Stimulated activated naive CD8-positive, alpha-beta T cell treated with anti-CD3 and anti-CD28 coated beads, Interleukin-15, amount 100 ng/mL, for 72 hours (primary cell): ENCODE measurements around the gene AK1.

ENCODE experiments used
- ATAC-seq: fragments of 150-1000 bp; cut with Tn5 transposase; 2 replicates; pipeline ENCODE4 v1.10.0; 2021; ENCODE audit warnings: mild to moderate bottlenecking, moderate library complexity
- DNase-seq, 2 donors: peaks; one replicate each; pipeline ENCODE4 v3.0.0; 2021 to 2022
- H3K27ac Mint-ChIP-seq, 2 donors: one replicate each; pipeline ENCODE4 v1.8.0; 2022; ENCODE audit warnings: mild to moderate bottlenecking in 2 of 2, mixed read lengths in 2 of 2, moderate library complexity in 2 of 2
- H3K27me3 Mint-ChIP-seq: one replicate; pipeline ENCODE4 v1.8.0; 2022; ENCODE audit warnings: mixed read lengths
- H3K4me1 Mint-ChIP-seq: one replicate; pipeline ENCODE4 v1.8.0; 2022; ENCODE audit warnings: mild to moderate bottlenecking, mixed read lengths
- H3K4me3 Mint-ChIP-seq, 2 donors: one replicate each; pipeline ENCODE4 v1.8.0; 2022; ENCODE audit warnings: mild to moderate bottlenecking in 2 of 2, mixed read lengths in 2 of 2, moderate library complexity in 1 of 2
- H3K9me3 Mint-ChIP-seq, 2 donors: one replicate each; pipeline ENCODE4 v1.8.0; 2022; ENCODE audit warnings: mixed read lengths in 2 of 2

Gene AK1

DNA sequence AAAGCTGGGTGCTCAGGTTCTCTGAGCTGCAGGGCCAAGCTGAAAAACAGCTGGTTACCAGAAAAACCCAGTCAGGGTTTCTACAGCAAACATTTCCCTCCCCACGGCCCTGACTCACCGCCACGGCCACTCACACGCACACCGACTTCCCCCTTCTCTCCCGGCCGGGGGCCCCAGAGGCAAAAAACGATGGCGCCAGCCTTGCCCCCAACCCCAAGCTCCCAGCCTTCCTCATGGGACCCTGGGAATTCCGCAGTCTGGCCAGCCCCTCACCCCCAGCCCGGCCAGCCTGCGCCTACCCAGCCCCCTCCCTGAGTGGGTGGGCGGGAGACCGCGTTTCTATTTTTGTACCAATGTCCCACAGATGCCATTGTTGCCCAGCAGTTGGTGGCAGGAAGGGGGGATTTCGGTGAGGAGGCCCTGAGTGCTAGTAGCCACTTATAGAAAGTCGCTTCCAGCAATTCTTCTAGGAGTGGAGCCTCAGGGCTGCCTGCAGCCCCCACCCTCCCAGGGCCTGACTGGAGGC is 41.4 kb downstream of the AK1 start:
- DNase-seq = no peak
- no peak overlapping the region for H3K27ac Mint-ChIP-seq
- ATAC-seq = peak; percentile 64
- H3K4me1 Mint-ChIP-seq = peaks cover 31% of the 10 kb centered on the region
- H3K4me3 Mint-ChIP-seq = no peak overlapping the region
- H3K9me3 Mint-ChIP-seq = no peaks in the 10 kb centered on the region
- no peaks in the 10 kb centered on the region for H3K27me3 Mint-ChIP-seq

DNA sequence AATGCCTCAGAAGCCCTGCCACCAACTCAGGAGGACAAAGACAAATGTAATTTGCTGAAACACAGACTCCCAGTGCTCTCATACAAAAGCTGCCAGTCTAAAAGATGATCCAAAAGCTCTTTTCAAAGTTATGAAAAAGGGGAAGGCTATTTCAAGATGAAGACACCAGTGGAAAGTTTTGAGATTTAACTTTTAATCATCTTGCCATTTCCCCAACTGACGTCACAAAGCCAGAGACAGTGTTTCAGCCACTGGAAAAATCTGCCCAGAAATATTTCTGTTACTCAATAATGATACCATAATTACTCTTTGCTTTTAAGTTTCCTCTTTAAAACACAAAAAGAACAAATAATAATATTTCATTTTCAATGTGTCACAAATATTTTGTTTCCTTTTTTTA is 43.9 kb downstream of the AK1 start:
- H3K4me3 Mint-ChIP-seq = no peak overlapping the region
- no peak for ATAC-seq
- no peak overlapping the region for H3K27ac Mint-ChIP-seq
- no peak for DNase-seq
- peaks cover 31% of the 10 kb centered on the region for H3K4me1 Mint-ChIP-seq
- H3K27me3 Mint-ChIP-seq = no peaks in the 10 kb centered on the region
- H3K9me3 Mint-ChIP-seq = no peaks in the 10 kb centered on the region

DNA sequence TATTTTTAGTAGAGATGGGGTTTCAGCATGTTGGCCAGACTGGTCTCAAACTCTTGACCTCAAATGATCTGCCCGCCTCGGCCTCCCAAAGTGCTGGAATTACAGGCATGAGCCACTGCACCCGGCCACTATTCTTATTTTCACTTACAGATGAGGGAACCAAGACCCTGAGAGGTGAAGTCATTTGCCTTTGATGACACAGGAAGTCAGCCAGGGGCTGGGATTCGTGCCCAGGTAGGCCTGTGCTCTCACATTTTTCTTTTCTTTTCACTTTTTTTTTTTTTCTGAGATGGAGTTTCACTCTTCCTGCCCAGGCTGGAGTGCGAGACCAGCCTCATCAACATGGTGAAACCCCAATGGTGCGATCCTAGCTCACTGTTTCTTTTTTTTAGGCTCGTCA is 45.2 kb downstream of the AK1 start:
- Mint-ChIP-seq H3K4me3 (peak overlapping the region; percentile 20 to 65), H3K27me3 (no peaks in the 10 kb centered on the region), H3K4me1 (peaks cover 31% of the 10 kb centered on the region), H3K9me3 (no peaks in the 10 kb centered on the region), H3K27ac (peak overlapping the region; percentile 59 to 83)
- DNase-seq (no peak), ATAC-seq (peak; percentile 56)

DNA sequence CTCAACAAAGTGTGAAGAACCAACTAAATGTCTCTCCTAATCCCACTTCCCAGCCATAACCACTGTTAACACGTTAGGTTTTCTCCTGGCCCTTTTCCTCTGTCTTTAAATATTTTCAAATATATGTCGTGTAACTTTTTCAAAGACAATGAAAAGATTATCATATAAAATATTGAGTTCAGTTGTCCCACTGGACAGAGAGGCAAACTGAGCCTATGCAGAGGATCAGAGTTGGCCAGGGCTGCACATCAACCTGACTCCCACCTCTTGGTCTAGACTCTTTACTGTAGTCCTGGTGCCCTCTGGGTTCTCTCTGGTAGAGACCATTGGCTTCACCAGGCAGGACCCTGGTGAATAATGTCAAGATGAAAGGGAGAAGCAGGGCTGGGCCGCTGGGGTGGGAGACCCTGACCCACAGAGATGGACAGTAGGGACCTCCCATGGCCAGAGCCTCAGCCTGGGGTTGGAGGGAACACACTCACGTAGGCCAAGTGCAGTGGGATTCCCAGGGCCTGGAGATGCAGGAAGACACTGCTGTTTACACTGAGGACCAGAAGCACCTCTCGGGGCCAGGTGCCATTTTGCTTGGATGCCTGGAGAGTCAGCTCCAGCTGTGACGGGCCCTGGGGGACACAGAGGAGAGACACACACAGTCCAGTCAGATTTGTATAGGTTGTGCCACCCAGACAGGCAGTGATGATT is 48.1 kb downstream of the AK1 start:
- no peak for DNase-seq
- Mint-ChIP-seq H3K27me3 (no peaks in the 10 kb centered on the region), H3K9me3 (no peaks in the 10 kb centered on the region), H3K27ac (peak overlapping the region; percentile 27 to 75), H3K4me1 (peaks cover 19% of the 10 kb centered on the region), H3K4me3 (no peak overlapping the region)
- ATAC-seq = no peak

DNA sequence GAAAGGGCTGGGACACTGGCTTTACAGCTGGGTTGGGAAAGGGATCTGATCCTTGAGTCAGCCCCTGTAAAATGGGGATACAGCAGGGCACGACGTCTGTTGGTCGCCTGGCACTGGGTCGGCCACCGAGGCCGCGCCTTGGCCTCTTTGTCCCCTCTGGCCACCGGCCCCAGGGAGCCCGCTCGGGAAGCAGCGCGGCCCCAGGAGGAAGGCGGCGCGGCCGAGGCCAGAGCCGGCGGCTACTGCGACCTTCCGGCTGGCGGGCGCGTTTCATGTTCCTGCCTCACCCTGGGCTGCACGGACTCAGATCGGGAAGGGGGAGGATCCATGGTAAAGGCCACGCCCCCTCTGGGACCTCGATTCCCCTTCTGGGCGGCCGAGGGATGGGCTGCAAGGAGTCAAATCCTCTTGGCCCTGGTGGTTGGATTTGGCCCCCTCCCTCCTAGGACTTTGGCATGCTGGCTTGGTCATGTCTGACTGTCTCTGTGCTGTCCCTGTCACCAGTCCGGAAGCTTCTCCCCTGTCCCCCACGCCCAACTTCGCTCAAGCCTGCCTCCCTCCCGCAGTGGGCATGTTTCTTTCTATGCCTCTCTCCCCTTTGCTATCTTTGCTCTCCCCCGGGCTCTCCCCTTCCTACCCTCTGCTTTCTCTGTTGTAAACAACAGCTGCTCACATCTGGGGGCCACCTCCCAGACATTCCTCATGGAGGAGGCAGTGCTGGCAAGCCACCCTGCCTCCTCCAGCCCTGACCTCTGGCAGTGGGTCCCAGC is 49.0 kb downstream of the AK1 start:
- Mint-ChIP-seq H3K27ac (peak overlapping the region in 1 of 2 donors; percentile 75), H3K4me1 (peaks cover 16% of the 10 kb centered on the region), H3K27me3 (no peaks in the 10 kb centered on the region), H3K4me3 (no peak overlapping the region), H3K9me3 (no peaks in the 10 kb centered on the region)
- DNase-seq = no peak
- ATAC-seq = no peak

DNA sequence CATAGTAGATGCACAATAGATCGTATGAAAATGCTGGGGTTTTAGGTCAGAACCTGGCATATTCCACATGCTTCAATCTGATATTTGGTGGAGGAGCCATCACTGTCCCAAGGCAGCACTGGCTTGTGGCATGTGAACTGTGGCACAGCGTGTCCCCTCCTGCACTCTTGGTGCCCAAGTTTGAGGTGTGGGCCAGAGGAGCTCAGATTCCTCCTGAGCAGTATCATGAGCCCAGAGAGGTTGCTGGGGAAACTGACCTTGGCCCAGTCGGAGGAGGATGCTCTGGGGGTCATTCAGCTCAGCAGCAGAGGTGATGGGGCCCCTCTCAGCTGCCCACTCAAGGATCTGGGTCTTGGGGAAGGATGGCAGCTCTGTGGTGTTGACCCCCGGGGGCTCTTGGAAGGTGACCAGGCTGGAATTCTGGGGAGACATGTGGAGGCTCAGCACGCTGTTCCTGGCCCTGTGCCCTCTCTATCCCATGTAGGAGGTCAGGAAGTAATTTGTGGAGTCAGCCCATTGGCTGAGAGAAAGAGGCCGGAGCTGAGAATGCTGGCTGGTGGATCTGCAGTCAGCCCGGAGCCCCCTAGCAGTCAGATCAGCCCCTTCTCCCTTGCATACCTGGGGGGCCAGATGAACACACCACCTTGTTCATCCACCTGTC is 51.1 kb downstream of the AK1 start:
- Mint-ChIP-seq H3K9me3 (no peaks in the 10 kb centered on the region), H3K4me3 (no peak overlapping the region), H3K27ac (no peak overlapping the region), H3K4me1 (no peaks in the 10 kb centered on the region), H3K27me3 (no peaks in the 10 kb centered on the region)
- ATAC-seq (no peak), DNase-seq (no peak)

DNA sequence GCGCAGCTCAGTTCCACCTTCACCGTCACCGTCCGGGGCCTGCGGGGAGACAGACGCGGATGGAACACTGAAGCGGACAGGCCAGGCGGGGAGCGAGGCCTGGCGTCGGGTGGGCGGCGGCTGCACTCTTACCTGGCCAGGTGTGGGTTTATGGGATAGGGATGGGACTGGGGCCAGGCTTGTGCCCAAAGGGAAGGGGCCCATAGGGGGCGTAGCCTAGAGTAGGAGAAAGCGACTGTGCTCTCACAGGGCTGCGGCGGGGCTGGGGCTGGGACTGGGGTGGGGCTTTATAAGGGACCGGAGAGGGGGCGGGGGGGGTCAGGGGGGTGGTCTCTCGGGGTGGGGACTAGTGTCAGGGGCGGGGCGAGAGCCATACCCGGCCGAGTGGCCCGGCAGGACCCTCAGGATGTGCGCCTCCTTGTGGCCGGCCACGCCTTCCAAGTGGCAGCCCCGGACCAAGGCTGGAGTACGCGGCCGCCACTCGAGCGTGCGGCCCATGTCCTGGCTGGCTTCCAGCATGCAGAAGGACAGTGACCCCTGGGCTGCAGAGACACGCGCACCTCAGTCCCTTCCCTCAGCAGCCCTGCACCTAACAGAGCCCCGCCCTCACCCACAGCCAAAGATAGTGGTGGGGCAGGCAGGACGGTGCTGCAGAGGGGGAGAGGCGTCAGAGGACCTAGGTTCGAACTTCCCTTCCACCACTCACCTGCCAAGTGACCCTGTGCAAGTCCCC is 52.0 kb downstream of the AK1 start:
- H3K9me3 Mint-ChIP-seq = no peaks in the 10 kb centered on the region
- peak overlapping the region in 1 of 2 donors; percentile 91 for H3K27ac Mint-ChIP-seq
- ATAC-seq (peak; percentile 39), DNase-seq (no peak)
- H3K27me3 Mint-ChIP-seq = no peaks in the 10 kb centered on the region
- H3K4me3 Mint-ChIP-seq = no peak overlapping the region
- H3K4me1 Mint-ChIP-seq = no peaks in the 10 kb centered on the region

DNA sequence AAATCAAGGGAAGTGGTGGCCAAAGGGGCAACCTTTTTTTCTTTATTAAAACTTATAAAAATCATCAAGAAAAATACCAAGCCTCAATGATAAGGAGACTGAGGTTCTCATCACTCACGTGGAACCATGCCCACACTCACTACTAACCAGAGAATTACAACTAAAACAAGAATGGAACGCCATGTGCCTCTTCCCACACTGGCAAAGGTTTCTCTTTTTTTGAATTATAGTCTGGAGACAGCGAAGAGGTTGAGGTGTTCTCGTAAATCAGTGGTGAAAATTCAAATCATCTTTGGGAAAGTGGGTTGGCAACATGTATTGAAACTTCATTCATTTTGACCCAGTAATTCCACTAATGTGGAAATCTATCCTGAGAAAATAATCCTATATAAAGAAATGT is 55.4 kb downstream of the AK1 start:
- no peaks in the 10 kb centered on the region for H3K9me3 Mint-ChIP-seq
- ATAC-seq = no peak
- DNase-seq = no peak
- H3K27me3 Mint-ChIP-seq = no peaks in the 10 kb centered on the region
- no peak overlapping the region for H3K27ac Mint-ChIP-seq
- H3K4me1 Mint-ChIP-seq = peaks cover 6% of the 10 kb centered on the region
- no peak overlapping the region for H3K4me3 Mint-ChIP-seq

DNA sequence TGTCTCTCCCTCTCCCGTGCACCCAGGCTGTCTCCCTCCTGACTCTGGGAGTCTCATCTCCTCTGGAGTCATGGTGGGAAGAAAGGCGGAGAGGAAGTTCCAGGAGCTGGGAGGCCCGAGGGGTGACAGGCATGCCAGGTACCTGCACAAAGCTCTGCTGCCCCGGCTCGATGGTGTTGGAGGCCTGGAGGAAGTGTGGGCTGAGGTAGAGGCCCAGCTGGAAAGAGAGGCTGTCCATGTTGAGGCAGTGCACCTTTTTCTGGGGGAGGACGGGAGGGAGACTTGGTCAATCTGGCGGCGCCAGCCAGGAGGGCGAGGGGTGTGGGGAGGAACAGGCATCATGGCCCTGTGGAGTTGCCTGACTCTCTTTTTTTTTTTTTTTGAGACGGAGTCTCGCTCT is 58.9 kb downstream of the AK1 start:
- Mint-ChIP-seq H3K4me3 (no peak overlapping the region), H3K4me1 (peaks cover 6% of the 10 kb centered on the region), H3K27ac (peak overlapping the region in 1 of 2 donors; percentile 59), H3K9me3 (no peaks in the 10 kb centered on the region), H3K27me3 (no peaks in the 10 kb centered on the region)
- ATAC-seq (no peak), DNase-seq (no peak)

DNA sequence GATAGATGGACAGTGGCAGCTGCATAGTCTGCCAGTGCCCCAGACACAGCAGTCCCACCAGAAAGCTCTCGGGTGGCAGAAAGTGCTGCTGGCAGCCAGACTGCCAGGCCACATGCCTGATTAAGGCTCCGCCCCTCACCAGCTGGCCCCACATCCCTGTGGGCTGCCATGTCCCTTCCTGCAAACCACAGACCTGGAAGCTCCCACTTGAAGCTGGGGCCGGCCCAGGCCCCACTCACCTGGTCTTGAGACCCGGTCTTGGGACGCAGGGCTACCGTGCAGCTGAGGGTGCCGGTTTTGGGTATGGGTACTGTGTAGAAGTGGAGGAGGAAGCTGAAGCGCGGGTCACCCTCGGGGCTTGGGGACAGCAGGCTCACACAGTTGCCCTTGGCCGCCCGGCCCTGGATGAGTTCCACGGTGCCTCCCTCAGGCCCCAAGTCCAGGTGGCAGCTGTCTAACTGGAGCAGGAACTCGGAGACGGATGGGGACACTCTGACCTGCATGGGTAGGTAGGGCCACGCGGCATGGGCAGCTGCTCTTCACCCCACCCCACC is 59.5 kb downstream of the AK1 start:
- peaks cover 6% of the 10 kb centered on the region for H3K4me1 Mint-ChIP-seq
- H3K27me3 Mint-ChIP-seq = no peaks in the 10 kb centered on the region
- peak overlapping the region in 1 of 2 donors; percentile 44 for H3K27ac Mint-ChIP-seq
- no peak overlapping the region for H3K4me3 Mint-ChIP-seq
- H3K9me3 Mint-ChIP-seq = no peaks in the 10 kb centered on the region
- DNase-seq (no peak), ATAC-seq (peak; percentile 11)

DNA sequence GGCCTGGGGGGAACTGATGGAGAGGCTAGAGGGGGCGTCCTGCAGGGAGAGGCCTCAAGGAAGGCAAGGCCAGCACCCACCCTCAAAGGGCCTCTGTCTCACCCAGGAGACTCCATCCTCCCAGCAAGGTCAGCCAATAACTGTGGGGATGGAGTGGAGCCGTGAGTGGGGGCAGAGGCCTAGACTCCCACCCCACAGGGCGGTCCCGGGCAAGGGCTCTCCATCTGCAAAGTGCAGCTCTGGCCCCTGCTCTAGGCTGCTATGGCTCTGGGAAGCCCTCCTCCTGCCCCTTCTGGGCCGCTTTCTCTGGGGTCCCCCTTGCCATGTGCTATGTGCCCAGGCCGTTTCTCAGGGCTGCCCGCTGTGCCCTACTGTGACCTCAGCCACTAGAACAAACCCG is 60.7 kb downstream of the AK1 start:
- ATAC-seq (peak; percentile 16), DNase-seq (no peak)
- H3K27ac Mint-ChIP-seq = no peak overlapping the region
- H3K4me3 Mint-ChIP-seq = no peak overlapping the region
- no peaks in the 10 kb centered on the region for H3K9me3 Mint-ChIP-seq
- peaks cover 6% of the 10 kb centered on the region for H3K4me1 Mint-ChIP-seq
- H3K27me3 Mint-ChIP-seq = no peaks in the 10 kb centered on the region
